Neural crest cell (in vitro differentiated cells): Measurements from ENCODE around the gene LCN15. TPM values are rescaled to one million over a fixed set of nuclear protein-coding genes. Genes with fewer than 3 reads are reported as not detected.
"Not testable (repeated sequence)": the region's sequence is repeated elsewhere in the genome, so short reads cannot be mapped to it uniquely, and the experiment has no call there.

Experiments
- DNase-seq: peaks from one replicate; pipeline ENCODE4 v3.0.0; 2021; ENCODE audit warnings: low read depth, mixed read lengths, low spot score
- H3K27ac Mint-ChIP-seq: one replicate; pipeline ENCODE4 v1.8.0; 2021; ENCODE audit warnings: mild to moderate bottlenecking, mixed read lengths; ENCODE audit not compliant: unreplicated experiment
- H3K27me3 Mint-ChIP-seq: 2 replicates; pipeline ENCODE4 v1.8.0; 2021; ENCODE audit warnings: low read depth, mild to moderate bottlenecking, mixed read lengths
- H3K36me3 Mint-ChIP-seq: 2 replicates; pipeline ENCODE4 v1.8.0; 2021; ENCODE audit warnings: low read depth, mild to moderate bottlenecking, mixed read lengths
- H3K4me1 Mint-ChIP-seq: 2 replicates; pipeline ENCODE4 v1.8.0; 2021; ENCODE audit warnings: mixed read lengths
- H3K4me3 Mint-ChIP-seq: one replicate; pipeline ENCODE4 v1.8.0; 2021; ENCODE audit warnings: mild to moderate bottlenecking, mixed read lengths
- H3K9me3 Mint-ChIP-seq: 2 replicates; pipeline ENCODE4 v1.8.0; 2021; ENCODE audit warnings: mixed read lengths
- total RNA-seq: library from RNA; stranded (reverse); gene quantifications from 2 replicates; pipeline ENCODE4 v1.2.1, GENCODE V29; 2021
- TF ChIP-seq, protein P1 (sequence below): fragments of 200-600 bp; sonication (generic); conservative IDR thresholded peaks from 2 replicates; pipeline ENCODE4 v1.5.0; 2021; ENCODE audit warnings: antibody characterized with exemption, mild to moderate bottlenecking

LCN15 gene
- total RNA-seq, 1 donor from 2014 or later: not detected

DNA sequence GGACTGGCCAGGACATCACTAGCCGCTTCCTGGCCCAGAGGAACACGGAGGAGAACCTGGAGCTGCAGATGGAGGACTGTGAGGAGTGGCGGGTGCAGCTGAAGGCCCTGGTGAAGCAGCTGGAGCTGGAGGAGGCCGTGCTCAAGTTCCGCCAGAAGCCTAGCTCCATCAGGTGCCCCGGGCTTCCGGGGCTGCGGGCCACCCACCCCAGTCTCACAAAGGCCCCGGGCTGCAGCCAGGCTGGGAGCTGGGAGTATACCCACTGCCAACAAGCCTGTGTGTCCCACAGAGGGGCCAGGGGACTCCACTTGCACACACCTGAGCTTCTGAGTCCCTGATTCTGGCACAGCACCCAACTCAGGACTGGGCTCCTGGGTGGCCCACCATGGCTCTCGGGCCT lies 41.7 kb upstream of the LCN15 start:
- Mint-ChIP-seq H3K9me3 (no peaks in the 10 kb centered on the region), H3K27ac (no peak overlapping the region), H3K27me3 (peaks cover 21% of the 10 kb centered on the region), H3K4me3 (peak overlapping the region; percentile 90), H3K4me1 (peaks cover 20% of the 10 kb centered on the region), H3K36me3 (peaks cover 15% of the 10 kb centered on the region)
- no peak for DNase-seq
- TF ChIP-seq, protein P1, sequence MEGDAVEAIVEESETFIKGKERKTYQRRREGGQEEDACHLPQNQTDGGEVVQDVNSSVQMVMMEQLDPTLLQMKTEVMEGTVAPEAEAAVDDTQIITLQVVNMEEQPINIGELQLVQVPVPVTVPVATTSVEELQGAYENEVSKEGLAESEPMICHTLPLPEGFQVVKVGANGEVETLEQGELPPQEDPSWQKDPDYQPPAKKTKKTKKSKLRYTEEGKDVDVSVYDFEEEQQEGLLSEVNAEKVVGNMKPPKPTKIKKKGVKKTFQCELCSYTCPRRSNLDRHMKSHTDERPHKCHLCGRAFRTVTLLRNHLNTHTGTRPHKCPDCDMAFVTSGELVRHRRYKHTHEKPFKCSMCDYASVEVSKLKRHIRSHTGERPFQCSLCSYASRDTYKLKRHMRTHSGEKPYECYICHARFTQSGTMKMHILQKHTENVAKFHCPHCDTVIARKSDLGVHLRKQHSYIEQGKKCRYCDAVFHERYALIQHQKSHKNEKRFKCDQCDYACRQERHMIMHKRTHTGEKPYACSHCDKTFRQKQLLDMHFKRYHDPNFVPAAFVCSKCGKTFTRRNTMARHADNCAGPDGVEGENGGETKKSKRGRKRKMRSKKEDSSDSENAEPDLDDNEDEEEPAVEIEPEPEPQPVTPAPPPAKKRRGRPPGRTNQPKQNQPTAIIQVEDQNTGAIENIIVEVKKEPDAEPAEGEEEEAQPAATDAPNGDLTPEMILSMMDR: no peak

DNA sequence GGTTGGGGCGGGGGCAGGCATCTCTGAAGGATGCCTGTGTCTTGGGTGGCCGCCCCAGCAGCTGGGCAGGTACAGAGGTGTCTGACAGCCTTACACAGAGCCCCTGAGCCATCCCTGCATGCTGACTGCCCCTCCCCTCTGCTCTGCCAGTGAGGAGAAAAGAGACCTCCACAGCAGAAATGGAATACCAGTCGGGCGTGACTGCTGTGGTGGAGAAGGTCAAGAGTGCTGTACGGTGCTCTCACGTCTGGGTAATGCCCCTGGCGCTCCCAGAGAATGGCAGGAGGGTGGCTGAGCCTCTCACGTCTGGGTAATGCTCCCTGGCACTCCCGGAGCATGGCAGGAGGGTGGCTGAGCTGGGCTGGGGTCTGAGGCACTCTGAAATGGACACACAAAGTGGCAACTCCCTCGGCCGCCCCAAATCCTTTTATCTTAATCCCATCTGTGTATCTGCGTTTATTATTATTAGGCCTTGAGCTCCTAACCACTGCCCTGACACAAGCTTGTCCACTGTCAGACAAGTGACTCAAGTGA lies 41.0 kb upstream of the LCN15 start:
- TF ChIP-seq, protein P1: no peak
- no peak overlapping the region for H3K27ac Mint-ChIP-seq
- H3K36me3 Mint-ChIP-seq: peaks cover 13% of the 10 kb centered on the region
- peak overlapping the region; percentile 84 for H3K4me3 Mint-ChIP-seq
- H3K4me1 Mint-ChIP-seq: peaks cover 24% of the 10 kb centered on the region
- H3K27me3 Mint-ChIP-seq: peaks cover 29% of the 10 kb centered on the region
- H3K9me3 Mint-ChIP-seq: no peaks in the 10 kb centered on the region
- no peak for DNase-seq

- peaks cover 8% of the 10 kb centered on the region for H3K36me3 Mint-ChIP-seq
- DNase-seq: no peak
- peaks cover 21% of the 10 kb centered on the region for H3K4me1 Mint-ChIP-seq
- H3K4me3 Mint-ChIP-seq: peak overlapping the region; percentile 81
- TF ChIP-seq, protein P1: no peak
- no peak overlapping the region for H3K27ac Mint-ChIP-seq
- H3K9me3 Mint-ChIP-seq: no peaks in the 10 kb centered on the region
- H3K27me3 Mint-ChIP-seq: peaks cover 31% of the 10 kb centered on the region
These were observed 40.3 kb upstream of the LCN15 start for GRCh38 chr9:136804509-136805206.

DNA sequence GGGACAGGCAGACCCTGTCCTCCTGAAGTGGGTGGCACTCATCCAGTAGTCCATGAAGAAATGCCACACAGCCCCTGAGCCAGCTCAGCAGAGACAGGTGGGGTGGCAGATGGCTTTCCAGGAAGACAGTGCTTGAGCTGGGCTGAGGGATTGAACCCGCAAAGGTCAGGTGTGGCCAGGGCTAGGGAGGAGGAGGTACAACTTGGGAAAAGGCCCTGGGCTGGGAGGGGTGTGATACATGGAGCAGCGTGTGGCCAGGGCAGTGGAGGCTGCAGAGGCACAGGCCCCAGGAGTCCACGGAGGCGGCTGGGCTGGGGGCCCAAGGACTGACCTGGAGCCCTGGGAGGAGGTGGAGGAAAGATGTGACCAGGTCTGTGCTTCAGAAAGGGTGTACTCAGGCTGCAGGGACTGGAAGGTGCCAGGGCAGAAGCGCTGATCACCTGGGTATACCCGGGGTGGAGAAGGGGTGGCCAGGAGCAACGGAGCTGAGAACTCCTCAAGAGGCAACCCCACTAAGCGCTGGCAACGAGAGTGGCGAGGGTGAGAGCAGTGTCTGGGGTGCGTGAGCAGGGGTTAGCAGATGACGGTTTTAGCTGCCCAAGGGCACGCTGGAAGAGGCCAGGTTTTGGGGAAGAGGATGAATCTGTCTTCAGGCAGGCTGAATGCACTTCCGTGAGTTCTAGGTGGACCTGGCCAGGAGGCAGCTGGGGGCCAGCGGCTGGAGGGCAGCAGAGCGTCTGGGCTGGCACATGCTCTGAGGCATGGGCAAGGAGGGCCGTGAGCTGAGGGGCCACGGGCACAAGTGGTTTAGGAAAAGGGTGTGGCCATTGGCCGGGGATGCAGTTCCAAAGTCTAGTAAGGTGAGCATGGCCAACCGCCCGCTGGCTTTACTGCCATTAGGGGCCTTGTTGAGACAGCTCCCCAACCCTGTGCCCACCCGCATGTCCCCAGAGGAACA lies 39.5 kb upstream of the LCN15 start:
- peaks cover 36% of the 10 kb centered on the region for H3K27me3 Mint-ChIP-seq
- DNase-seq: no peak
- TF ChIP-seq, protein P1: no peak
- peak overlapping the region; percentile 81 for H3K4me3 Mint-ChIP-seq
- no peaks in the 10 kb centered on the region for H3K9me3 Mint-ChIP-seq
- H3K27ac Mint-ChIP-seq: no peak overlapping the region
- H3K4me1 Mint-ChIP-seq: peaks cover 13% of the 10 kb centered on the region
- H3K36me3 Mint-ChIP-seq: peaks cover 7% of the 10 kb centered on the region

- H3K27me3 Mint-ChIP-seq: peaks cover 36% of the 10 kb centered on the region
- peaks cover 11% of the 10 kb centered on the region for H3K4me1 Mint-ChIP-seq
- H3K27ac Mint-ChIP-seq, H3K36me3 Mint-ChIP-seq, H3K9me3 Mint-ChIP-seq, DNase-seq: not testable (repeated sequence)
- peak overlapping the region; percentile 81 for H3K4me3 Mint-ChIP-seq
These were observed 38.8 kb upstream of the LCN15 start for GRCh38 chr9:136803009-136803550.
